Measurements from ENCODE around the gene DDX59.

Gene DDX59

DNA sequence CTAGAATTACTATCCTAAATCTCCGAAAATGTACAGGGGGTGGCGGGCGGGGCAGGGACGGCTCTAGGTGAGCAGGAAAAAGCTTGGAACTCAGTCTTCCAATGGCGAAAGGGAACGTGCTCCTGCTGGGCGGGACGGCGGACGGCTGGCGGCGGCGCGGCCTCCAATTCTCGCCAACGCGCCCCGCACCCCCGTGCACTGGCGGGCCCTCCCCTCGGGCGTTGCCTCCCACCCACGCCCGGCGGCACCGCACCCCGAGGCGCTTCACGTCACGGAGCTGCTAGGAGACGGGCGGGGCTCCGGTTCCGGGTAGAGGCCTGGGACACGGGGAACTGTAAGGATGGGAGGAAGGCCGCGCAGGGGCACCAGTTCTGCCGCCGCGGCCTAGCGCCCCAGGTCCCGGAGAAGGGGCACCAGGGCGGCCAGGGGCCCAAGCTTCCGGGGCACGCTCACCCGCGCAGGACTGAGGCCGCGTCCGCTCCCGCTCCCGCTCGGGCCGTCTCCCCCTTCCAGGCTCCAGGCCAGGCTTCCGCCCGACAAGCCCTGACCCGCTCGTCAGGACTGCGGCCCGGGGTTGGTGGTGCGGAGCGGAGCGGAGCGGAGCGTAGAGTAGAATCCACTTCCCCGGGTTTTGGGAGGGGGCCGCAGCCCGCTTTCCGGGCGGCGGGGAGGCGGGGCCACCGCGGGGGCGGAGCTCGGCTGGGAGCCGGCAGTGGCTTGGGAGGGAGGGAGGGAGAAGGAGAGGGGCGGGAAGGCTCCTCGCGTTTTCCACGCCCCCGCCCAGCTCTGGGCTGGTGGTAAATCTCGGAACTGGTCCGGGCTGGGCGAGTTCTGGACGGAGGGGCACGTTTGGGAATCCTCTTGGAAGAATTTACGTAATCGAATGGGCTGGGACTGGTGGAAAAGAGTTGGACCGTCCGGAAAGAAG lies at the start of gene DDX59:
Gene DDX59 (minus strand): TSS at position 594 of the 928 bp plus-strand sequence. CDS start 3,167 bp downstream, outside the sequence.
- peak; percentile 94 for DNase-seq

DNA sequence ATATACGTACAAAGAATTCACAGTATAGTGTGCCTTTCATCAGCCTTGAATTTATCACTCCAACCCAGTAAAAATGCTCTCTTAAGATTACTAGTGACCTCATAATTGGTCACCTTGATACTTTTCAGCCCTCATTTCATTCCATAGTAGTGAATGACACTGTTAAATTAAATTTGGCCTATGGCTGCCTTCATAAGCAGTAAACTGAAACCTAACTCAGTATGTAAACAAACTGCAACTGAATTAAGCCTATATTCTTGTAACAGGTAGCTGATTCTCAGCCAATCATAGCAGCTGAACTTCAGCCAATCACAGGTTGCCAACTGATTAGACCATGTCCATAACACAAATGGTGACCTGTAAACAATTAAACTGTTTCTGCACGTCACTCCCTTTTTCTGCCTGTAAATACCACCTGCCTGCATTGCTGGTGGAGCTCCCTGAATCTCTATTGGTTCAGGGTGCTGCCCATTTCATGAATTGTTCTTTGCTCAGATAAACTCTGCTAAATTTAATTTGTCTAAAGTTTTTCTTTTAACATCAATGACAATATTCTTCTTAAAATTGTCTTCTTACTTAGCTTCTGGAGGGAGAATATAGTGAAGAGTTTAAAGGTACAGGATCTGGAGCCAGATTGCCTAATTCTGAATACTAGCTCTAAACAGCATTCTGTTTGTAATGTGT lies 44.9 kb upstream of the DDX59 start:
- peak; percentile 6 for DNase-seq

DNA sequence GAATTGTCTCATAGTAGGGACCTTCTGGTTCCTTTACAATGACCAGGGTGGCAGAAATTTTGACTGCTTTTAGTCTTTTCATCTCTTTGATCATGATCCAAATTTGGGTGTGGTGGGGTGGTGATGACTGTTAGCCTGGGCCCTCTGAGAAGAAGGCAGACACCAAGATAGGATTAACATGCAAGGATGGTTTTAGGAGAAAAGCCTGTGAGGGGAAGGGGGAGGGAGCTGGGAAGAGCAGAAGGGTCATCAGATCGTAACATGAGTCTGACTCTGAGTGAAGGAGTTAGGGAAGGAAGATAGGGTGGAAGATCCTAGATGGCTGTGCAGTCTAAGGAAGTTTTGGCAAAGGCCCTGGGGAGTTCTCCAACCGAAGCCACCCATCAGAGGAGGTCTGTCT lies 40.5 kb upstream of the DDX59 start:
- DNase-seq, result no peak

DNA sequence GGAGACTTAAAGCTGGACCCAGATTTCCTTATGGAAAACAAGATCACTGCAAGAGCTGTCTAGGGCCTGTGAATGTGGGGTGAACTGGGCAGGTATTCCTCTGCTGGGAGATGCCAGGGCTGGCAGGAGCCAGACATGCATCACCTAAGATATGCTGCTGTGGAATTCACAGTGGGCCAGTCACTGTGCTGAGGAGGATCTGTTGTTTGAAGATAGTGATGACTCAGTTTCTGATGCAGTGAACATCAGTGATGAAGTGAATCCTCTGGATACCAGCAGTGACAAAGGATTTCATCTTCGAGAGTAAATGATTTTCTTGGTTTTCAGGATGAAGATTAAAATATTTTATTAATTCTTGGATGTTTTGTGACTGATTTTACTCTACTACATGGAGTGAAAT lies 39.1 kb upstream of the DDX59 start:
- DNase-seq, result no peak

DNA sequence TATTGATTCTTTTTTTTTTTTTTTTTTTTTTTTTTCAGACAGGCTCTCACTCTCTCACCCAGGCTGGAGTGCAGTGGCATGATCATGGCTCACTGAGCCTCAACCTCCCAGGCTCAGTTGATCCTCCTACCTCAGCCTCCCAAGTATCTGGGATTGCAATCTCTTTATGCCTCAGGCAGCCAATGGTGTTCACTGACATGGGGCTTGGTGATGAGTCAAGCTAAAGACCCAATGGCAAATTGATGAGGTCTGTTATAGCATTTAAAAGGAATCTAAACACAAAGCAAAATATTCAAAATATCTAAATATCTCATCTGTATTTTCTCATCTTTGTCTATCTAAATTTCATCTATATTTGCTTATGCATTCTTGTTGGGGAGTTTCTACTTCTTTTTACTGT lies 38.5 kb upstream of the DDX59 start:
- DNase-seq, result no peak

DNA sequence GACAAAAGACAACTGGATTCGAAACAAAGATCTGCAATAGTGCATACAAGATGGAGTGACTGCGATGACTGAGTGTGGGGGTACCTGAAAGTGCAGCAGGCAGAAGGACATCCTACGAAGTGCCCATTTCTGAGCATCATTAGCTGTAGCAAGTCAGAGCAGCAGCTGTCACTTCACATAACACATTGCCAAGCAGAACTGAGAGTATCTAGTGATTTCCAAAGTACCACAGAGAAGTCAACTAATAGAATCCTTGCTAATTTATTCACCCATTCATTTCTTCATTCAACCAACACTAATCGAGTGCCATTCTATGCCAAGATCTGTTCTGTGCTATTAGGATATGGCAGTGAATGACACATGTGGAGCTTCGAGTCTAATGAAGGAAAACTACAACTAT lies 37.4 kb upstream of the DDX59 start:
- DNase-seq, result no peak

DNA sequence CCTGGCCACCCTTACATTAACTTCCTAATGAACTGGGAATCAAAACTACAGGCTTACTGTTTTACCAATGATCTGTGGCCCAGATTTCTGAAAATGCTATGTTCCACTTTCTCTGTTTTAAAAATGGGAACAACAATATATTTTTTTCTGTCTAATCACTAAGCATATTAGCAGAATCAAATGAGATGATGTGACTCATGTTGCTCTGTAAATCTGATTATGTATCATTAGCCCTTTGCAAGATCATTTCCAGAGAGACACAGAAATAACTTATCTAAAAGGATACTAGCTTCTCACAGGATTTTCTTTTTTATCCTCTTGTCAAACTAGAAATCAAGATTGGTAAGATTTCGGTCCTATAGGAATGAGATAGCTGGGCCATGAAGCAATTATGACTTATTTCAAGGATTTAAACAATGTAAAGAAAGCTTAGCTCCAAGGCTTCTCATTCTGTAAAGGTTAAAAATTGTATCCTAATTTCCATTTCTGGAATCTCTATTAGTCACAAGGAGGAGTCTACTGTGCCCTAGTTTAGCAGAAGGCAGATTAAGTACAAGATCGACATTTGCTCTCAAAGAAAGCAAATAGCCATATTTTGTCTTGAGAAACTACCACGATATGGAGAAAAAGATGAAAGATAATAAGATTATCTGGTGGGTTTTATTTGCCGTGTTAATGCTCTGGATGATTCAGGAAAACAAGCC lies 36.6 kb upstream of the DDX59 start:
- no peak for DNase-seq

DNA sequence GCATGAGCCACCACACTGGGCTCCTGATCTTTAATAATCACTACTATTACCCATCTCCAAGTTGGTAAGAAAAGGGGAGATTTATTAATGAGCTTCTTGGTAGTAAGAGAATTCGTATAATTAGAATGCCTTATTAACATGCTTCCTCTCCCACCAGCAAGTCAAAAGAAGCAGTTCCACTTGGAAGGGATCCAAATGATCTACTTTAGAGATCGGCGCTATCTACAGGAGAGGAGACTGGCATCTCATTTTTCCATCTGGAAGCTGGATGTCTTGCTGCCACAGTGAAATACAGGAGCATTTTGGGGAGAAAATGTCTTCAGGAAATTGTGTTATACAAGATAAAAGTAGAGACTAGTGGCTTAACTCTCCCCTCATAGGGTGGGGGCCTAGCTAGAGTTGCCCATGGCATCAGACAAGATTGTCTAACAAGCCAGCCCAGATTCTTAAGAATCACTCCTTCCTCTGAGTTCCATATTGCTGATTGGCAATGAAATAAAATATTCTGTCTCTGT lies 35.3 kb upstream of the DDX59 start:
- no peak for DNase-seq

DNA sequence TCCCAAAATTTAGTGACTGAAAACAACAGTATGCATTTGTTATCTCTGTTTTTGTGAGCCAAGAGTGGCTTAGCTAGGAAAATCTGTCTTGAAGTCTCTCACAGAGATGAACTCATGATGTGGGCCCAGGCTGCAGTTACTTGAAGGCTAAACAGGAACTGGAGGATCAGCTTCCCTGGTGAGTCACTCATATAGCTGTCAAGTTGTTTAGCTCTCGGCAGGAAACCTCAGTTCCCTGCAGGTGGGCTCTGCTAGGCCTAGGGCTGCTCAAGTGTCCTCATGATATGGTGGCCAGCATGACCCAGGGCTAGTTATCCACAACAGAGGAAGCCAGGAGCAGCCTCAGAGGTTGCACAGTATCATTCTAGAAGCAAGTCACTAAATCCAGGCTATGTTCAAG lies 30.2 kb upstream of the DDX59 start:
- DNase-seq, result peak; percentile 73

DNA sequence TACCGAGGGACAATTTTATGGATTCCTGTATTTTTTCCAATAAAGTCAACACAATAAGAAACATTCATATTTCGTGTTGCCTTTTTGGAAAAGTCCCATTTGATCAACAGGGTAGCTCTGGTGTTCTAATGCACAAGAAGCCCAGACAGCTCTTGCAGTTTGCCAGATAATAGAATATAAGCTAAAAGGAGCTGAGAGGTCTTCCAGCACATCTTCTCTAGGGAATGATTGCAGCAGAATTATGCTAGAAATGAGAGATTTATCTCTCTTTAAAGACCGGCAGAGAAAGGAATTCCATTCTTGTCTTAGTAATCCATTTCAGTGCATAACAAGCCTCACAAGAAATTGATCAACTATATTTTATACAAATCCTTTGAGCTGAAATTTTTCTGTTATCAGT lies 25.0 kb upstream of the DDX59 start:
- no peak for DNase-seq

DNA sequence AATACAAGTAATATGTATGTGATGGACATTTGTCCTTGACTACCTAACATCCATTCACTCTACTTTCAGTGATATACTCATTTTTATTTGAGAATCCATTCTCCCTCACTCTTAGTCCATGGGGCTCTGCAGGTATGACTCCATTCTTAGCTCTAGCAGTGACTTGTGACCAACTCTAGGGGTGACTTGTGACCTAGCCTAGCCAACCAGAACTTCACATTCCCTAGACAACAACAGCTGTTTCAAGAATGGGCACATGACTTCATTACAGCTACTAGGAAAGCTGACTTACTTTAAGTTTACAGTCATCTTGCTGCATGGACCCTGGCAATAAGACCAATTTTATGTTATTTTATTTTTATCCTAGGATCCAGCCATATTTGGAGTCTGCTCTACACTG lies 23.6 kb upstream of the DDX59 start:
- DNase-seq, result no peak

DNA sequence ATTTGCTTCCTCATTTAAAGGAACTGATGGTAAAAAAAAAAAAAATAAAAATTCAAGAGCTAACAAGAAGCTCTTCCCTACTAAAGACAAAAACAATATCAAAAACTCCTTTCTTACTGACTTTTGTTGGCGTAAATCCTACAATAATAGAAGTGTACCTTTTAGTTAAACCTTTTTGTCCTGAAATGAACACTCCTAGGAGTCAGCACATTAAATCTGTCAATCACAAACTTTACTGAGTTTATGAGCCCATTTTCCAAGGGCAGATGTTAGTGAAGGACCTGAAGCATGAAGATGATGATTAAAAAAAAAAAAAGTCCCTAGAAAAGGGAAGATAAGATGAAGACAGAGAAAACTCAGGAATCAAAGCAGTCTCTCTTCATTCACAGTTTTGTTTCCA lies 22.6 kb upstream of the DDX59 start:
- DNase-seq, result no peak

DNA sequence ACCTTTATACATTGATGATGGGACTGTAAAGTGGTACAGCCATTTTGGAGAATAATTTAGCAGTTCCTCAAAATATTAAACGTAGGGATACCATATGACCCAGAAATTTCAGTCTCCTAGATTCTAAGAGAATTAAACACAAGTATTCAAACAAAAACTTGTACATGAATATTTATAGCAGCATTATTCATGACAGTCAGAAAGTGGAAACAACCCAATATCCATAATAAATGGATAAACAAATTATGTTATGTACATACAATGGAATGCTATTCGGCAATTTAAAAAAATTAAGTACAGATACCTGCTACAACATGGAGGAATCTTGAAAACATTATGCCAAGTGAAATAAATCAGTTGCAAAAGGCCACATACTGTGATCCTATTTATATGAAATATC lies 16.9 kb upstream of the DDX59 start:
- no peak for DNase-seq

DNA sequence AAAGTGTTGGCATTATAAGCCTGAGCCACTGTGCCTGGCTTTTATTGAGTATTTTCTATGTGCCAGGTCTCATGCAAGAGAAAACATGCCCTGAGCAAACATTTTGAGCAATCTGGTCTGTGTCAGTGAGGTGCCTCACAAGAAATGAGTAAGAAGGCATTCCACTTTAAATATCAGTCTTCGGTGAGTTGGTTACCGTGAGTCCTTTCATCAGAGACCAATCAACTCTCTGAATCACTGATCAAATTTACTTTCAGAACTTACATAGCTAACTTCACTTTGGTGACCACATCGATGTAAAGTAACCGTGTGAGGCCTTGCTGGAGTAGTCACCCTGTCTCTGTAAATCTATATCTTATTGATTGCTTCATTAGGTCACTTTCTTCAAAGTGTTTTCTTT lies 14.3 kb upstream of the DDX59 start:
- DNase-seq, result no peak

DNA sequence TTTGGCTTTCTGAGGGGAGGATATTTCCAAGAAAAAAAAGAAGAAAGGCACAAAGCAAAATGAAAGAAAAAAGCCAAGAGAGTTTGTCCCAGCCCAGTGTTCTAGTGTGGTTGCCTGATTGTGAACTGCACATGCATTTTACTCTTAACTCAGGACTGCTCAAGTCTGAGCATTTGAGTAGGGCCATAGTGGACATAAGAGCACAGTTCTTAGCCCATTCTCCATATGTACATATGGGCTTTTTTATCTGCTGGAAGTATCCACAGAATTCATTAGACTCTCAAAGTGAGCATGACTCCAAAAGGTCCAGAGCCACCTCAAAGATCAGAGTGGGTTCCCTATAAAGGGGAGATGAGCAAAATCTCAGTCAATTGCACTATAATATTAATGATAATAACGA lies 13.6 kb upstream of the DDX59 start:
- no peak for DNase-seq

DNA sequence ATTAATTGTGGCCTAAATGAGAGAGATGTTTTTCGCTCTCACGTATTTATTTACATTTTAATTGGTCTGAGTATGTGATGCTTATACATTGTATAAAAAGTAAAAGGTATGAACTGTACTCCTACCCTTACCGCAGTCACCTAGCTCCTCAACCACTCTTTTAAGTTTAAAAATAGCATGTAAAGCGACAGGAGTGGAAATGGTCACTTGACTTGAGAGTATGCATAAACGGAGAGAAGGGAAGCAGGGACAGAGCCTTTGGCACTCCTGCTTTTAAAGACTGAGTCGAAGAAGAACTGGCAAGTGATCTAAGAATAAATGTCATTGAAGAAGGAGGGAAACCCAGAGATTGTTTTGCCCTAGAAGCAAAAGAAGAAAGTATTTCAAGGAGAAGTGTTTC lies 11.5 kb upstream of the DDX59 start:
- no peak for DNase-seq

DNA sequence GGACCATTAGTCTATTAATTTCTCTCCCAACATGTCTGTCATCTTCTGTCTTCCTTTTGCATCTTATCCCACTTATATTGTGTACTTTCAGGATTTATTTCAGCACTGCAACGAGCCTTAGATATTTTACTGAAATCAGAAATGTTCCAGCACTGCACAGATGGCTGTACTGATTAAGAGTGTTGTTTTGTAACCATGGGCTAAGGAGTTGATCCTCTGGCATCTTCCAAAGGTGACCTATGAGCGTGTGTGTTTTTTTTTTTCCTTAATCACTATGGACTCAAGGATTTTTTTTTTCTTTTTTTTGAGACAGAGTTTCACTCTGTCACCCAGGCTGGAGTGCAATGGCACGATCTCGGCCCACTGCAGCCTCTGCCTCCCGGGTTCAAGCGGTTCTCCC lies 7.1 kb upstream of the DDX59 start:
- no peak for DNase-seq

DNA sequence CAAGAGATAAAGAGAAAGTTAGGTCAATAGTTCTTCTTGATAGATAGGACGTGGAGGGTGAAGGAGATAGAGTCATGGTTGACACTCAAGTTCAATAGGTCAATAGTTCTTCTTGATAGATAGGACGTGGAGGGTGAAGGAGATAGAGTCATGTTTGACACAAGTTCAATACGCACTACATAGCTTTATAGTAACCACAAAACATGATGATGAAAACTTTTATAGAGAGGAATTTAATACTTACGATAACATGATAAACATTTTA lies 5.8 kb upstream of the DDX59 start:
- no peak for DNase-seq

DNA sequence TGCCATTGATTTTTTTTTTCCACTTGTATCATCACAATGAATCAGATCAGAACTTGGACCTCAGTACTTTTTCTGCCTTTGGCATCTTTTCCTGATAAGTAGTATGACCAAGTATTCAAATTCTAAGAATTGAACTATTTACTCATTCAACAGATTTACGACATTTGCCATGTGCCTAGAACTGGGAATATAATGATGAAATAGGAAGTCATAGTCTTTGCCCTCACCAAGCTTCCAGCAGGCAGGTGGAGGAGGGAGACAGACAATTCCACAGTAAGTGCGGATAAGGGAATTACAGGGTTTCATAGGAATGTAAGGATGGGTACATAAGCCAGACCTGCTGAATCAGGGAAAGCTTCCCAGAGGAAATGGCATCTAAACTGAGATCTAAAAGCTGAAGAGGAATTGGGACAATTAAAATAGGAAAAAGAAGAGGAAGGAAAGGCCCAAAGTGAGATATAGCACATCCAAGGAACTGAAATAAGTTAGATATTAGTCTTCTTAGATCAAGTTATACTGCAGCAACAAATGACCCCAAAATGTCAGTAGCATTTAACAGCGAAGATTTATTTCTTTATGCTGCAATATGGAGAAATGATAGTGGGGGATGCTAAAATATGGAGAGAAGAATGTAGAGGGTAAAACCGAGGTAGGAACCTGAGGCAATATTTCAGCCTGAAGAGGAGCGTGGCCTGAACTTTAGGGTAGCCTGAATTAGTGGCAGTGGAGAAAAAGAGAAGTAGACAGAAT lies 5.3 kb upstream of the DDX59 start:
- DNase-seq, result no peak

DNA sequence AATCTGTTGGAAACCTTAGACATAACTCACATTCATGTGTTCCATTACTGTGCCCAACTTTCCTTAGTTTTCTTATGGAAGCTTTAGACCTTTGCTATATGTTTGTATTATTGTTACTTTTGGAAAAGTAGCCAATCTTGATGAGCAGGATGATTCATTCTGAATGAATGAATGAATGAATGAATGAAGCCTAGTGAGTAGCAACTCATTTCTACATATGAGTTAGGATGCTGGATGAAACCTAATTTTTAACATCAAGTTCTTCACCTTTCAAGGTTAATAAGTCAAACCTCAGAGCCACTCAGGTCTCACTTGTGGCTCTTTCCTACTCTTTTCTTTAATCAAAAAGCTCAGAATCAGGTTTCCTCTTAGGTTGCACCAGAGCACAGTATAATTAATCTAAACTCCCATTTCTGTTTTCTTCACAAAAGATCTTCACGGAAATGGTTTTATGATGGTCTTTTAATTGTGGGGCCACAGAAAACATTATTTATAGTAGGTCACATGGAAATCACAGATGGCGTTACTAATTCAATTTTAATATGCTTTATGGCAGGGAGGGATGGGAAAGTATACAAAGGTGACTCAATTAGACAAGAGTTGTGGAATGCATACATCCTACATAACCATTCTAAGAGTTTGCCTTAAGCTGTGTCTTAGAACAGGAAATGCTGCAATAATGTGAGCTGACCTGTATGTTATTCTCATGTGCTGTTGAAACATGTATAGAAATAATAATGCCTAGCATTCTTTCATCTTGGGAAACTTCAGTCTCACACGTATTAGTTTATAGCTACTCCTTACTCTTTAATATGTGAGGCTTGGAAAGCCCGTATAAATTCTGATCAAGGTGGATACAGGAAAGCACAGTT lies 4.5 kb upstream of the DDX59 start:
- no peak for DNase-seq

DNA sequence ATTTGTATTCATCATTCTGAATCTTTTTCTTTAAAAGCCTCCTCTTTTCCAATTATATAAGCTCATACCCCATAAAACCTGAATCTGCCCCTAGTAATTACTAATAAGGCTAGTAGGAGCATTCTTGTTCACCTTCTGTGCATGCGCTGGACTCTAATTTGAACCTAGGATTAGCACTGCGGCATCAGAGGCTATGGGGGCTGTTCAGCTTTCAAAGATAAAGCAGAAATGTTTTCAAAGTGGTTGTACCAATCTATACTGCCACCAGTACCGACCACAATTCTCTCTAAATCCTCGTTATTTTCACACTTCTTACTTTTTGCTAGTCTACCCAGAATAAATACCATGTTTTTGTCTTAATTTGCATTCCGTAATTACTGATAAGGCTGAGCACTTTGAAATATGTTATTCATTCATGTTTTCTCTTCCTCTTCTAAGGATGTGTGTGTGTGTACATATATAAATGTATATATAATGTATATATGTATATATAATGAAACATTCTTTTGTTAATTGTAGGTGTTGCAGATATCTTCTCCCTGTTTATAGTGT lies 1.6 kb upstream of the DDX59 start:
- no peak for DNase-seq
